ENCODE measurements around the gene ACYP1. TPM values are rescaled to one million over a fixed set of nuclear protein-coding genes. Genes with fewer than 3 reads are reported as not detected.

The ACYP1 gene
- total and polyA plus RNA-seq, 2 of the 13 experiments (the other 11 are each of a cell fraction or from before 2014, with no cell fraction given), result 9.7 to 22.4 TPM

DNA sequence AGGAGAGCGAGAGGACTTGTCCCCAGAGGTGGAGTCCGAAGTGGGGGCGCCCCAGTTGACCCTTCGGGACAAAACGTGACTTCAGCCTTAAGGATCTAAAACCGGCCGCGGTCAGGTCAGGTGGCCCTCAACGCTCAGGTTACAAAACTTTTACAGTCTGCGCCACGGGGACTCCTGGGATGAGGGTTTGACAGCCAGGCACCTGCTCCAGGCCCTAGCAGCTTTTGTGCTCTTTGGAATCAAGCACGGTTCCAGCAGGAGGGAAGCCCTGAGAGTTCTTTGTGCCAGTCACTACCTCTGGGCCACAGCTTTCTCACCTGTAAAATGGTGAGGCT, 6.0 kb upstream of the ACYP1 start (continued):
- TF ChIP-seq, protein P1, sequence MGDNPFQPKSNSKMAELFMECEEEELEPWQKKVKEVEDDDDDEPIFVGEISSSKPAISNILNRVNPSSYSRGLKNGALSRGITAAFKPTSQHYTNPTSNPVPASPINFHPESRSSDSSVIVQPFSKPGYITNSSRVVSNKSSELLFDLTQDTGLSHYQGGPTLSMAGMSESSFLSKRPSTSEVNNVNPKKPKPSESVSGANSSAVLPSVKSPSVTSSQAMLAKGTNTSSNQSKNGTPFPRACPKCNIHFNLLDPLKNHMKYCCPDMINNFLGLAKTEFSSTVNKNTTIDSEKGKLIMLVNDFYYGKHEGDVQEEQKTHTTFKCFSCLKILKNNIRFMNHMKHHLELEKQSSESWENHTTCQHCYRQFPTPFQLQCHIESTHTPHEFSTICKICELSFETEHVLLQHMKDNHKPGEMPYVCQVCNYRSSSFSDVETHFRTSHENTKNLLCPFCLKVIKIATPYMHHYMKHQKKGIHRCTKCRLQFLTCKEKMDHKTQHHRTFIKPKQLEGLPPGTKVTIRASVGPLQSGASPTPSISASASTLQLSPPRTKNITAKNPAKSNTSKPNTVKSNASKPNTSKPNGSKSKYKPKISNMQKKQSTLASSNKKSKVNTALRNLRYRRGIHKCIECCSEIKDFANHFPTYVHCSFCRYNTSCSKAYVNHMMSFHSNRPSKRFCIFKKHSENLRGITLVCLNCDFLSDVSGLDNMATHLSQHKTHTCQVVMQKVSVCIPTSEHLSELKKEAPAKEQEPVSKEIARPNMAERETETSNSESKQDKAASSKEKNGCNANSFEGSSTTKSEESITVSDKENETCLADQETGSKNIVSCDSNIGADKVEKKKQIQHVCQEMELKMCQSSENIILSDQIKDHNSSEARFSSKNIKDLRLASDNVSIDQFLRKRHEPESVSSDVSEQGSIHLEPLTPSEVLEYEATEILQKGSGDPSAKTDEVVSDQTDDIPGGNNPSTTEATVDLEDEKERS (CRISPR knock-in tag; IDR thresholded peaks at IDR 0.05), result 0 out of 2 replicates have a peak, but pooled peaks have one; percentile 46
- TF ChIP-seq BRCA1 (CRISPR knock-in tag; IDR thresholded peaks at IDR 0.05) (no peak), ZIK1 (CRISPR knock-in tag; IDR thresholded peaks at IDR 0.05; ENCODE audit: borderline replicate concordance, low read depth) (0 out of 2 replicates have a peak, but pooled peaks have one; percentile 9), SPEN (CRISPR knock-in tag; IDR thresholded peaks at IDR 0.05; ENCODE audit: low read depth) (no peak), RBM39 (IDR thresholded peaks at IDR 0.05; ENCODE audit: low read depth, low read length, poor library complexity, severe bottlenecking) (no peak), ZSCAN21 (CRISPR knock-in tag; IDR thresholded peaks at IDR 0.05; ENCODE audit: borderline replicate concordance) (0 out of 2 replicates have a peak, but pooled peaks have one; percentile 13), HNRNPL (IDR thresholded peaks at IDR 0.05; ENCODE audit: low read depth, low read length) (no peak), SP4 (CRISPR knock-in tag; IDR thresholded peaks at IDR 0.05) (peak; percentile 4; the same call in 1 of the 2 replicates), FOXA1 (IDR thresholded peaks at IDR 0.05) (no peak), FOXA1 (CRISPR knock-in tag; IDR thresholded peaks at IDR 0.05) (no peak), NFE2L1 (CRISPR knock-in tag; IDR thresholded peaks at IDR 0.05; ENCODE audit: borderline replicate concordance) (no peak), SP2 (CRISPR knock-in tag; IDR thresholded peaks at IDR 0.05) (no peak), ZFP82 (CRISPR knock-in tag; IDR thresholded peaks at IDR 0.05; ENCODE audit: borderline replicate concordance) (no peak), ZNF337 (CRISPR knock-in tag; IDR thresholded peaks at IDR 0.05; ENCODE audit: borderline replicate concordance, low read depth) (0 out of 2 replicates have a peak, but pooled peaks have one; percentile 13), IRX3 (CRISPR knock-in tag; IDR thresholded peaks at IDR 0.05; ENCODE audit: borderline replicate concordance, low read depth) (0 out of 2 replicates have a peak, but pooled peaks have one; percentile 47), ZNF264 (CRISPR knock-in tag; IDR thresholded peaks at IDR 0.05) (0 out of 2 replicates have a peak, but pooled peaks have one; percentile 7), ZFP90 (CRISPR knock-in tag; IDR thresholded peaks at IDR 0.05; ENCODE audit: borderline replicate concordance) (no peak), SMARCC2 (IDR thresholded peaks at IDR 0.05) (no peak)
- TF ChIP-seq, protein P2, sequence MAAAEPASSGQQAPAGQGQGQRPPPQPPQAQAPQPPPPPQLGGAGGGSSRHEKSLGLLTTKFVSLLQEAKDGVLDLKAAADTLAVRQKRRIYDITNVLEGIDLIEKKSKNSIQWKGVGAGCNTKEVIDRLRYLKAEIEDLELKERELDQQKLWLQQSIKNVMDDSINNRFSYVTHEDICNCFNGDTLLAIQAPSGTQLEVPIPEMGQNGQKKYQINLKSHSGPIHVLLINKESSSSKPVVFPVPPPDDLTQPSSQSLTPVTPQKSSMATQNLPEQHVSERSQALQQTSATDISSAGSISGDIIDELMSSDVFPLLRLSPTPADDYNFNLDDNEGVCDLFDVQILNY (CRISPR knock-in tag; conservative IDR thresholded peaks at IDR 0.05), result no peak
- TF ChIP-seq, protein P3, sequence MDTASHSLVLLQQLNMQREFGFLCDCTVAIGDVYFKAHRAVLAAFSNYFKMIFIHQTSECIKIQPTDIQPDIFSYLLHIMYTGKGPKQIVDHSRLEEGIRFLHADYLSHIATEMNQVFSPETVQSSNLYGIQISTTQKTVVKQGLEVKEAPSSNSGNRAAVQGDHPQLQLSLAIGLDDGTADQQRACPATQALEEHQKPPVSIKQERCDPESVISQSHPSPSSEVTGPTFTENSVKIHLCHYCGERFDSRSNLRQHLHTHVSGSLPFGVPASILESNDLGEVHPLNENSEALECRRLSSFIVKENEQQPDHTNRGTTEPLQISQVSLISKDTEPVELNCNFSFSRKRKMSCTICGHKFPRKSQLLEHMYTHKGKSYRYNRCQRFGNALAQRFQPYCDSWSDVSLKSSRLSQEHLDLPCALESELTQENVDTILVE (CRISPR knock-in tag; IDR thresholded peaks at IDR 0.05), result no peak
- TF ChIP-seq, protein P4, sequence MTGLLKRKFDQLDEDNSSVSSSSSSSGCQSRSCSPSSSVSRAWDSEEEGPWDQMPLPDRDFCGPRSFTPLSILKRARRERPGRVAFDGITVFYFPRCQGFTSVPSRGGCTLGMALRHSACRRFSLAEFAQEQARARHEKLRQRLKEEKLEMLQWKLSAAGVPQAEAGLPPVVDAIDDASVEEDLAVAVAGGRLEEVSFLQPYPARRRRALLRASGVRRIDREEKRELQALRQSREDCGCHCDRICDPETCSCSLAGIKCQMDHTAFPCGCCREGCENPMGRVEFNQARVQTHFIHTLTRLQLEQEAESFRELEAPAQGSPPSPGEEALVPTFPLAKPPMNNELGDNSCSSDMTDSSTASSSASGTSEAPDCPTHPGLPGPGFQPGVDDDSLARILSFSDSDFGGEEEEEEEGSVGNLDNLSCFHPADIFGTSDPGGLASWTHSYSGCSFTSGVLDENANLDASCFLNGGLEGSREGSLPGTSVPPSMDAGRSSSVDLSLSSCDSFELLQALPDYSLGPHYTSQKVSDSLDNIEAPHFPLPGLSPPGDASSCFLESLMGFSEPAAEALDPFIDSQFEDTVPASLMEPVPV (CRISPR knock-in tag; IDR thresholded peaks at IDR 0.05), result peak; percentile 44; the same call in 1 of the 2 replicates

All from HepG2 (cell line).